ENCODE data around the gene ZMYM2. TPM values are rescaled to one million over a fixed set of nuclear protein-coding genes. Genes with fewer than 3 reads are reported as not detected.

The ZMYM2 gene
- total RNA-seq, 1 experiment from 2014 or later: 159 TPM

- 0 out of 2 replicates have a peak, but pooled peaks have one; percentile 49 for TF ChIP-seq HMGXB4 (CRISPR knock-in tag; IDR thresholded peaks at IDR 0.05)
- no peak for TF ChIP-seq TEAD1 (CRISPR knock-in tag; IDR thresholded peaks at IDR 0.05)
- TF ChIP-seq E2F1 (CRISPR knock-in tag; IDR thresholded peaks at IDR 0.05): no peak
- no peak for TF ChIP-seq NR2C2 (CRISPR knock-in tag; IDR thresholded peaks at IDR 0.05)
- 0 out of 2 replicates have a peak, but pooled peaks have one; percentile 39 for TF ChIP-seq ZNF423 (CRISPR knock-in tag; IDR thresholded peaks at IDR 0.05)
- TF ChIP-seq GRHL2 (CRISPR knock-in tag; IDR thresholded peaks at IDR 0.05; ENCODE audit: insufficient replicate concordance, severe bottlenecking): no peak
- no peak for TF ChIP-seq EMX1 (CRISPR knock-in tag; IDR thresholded peaks at IDR 0.05)
- TF ChIP-seq ZNF425 (CRISPR knock-in tag; conservative IDR thresholded peaks at IDR 0.05): no peak
- TF ChIP-seq FOXP4 (CRISPR knock-in tag; IDR thresholded peaks at IDR 0.05): 0 out of 2 replicates have a peak, but pooled peaks have one; percentile 25
These were observed 990 bp upstream of the ZMYM2 start (continued) for GRCh38 chr13:19957320-19958154.

GRCh38 chr13:19959141-19959830, 759 bp downstream of the ZMYM2 start:
- POLR2A ChIA-PET: interaction anchor here (0.5 to 1.0 kb wide), 4 partner anchors 96 to 467 kb away, joined by 3 to 6 read pairs (median 6); partner anchors contain the start of gene ZMYM5
- no peak; the same call in 1 of the 2 replicates for ATAC-seq
- H3K4me3 Mint-ChIP-seq: peak overlapping the region; percentile 96
- H3K9me3 Mint-ChIP-seq: peaks cover 8% of the 10 kb centered on the region; the same call in 1 of the 2 replicates
- H3K27me3 Mint-ChIP-seq (ENCODE audit: low read depth): no peaks in the 10 kb centered on the region; the same call in 1 of the 2 replicates
- CTCF ChIA-PET: interaction anchor here (0.7 to 1.1 kb wide), 13 partner anchors 9 to 182 kb away, joined by 3 to 13 read pairs (median 4); no protein-coding TSS in a partner anchor
- H3K36me3 Mint-ChIP-seq: peaks cover 32% of the 10 kb centered on the region
- peak; percentile 65 for DNase-seq (ENCODE audit: low spot score)
- TF ChIP-seq ELF4 (CRISPR knock-in tag; IDR thresholded peaks at IDR 0.05; ENCODE audit: low read depth): no peak
- no peak for TF ChIP-seq ZBTB43 (CRISPR knock-in tag; IDR thresholded peaks at IDR 0.05)
- 0 out of 2 replicates have a peak, but pooled peaks have one; percentile 25 for TF ChIP-seq HMGXB4 (CRISPR knock-in tag; IDR thresholded peaks at IDR 0.05)
- TF ChIP-seq NFYB (CRISPR knock-in tag; conservative IDR thresholded peaks at IDR 0.05; ENCODE audit: low read depth): no peak
- 0 out of 2 replicates have a peak, but pooled peaks have one; percentile 23 for TF ChIP-seq USF1 (CRISPR knock-in tag; IDR thresholded peaks at IDR 0.05)
- peak overlapping the region; percentile 95 for H3K27ac Mint-ChIP-seq
- H3K4me1 Mint-ChIP-seq: peaks cover 28% of the 10 kb centered on the region
